ENCODE data around the gene MMS19.
"Not testable (repeated sequence)": the region's sequence is repeated elsewhere in the genome, so short reads cannot be mapped to it uniquely, and the experiment has no call there.

MMS19 gene

GRCh38 chr10:97498076-97498840, at the start of gene MMS19:
MMS19 (minus strand) TSS chr10:97498422; CDS start chr10:97498384, 38 bp downstream.
- peak; percentile 98 for DNase-seq

- no peak for DNase-seq
Observed at GRCh38 chr10:97547962-97548361, 49.7 kb upstream of the MMS19 start.

- no peak for DNase-seq
Observed at GRCh38 chr10:97547271-97547600, 49.0 kb upstream of the MMS19 start.

- no peak for DNase-seq
Observed at GRCh38 chr10:97546456-97547270, 48.4 kb upstream of the MMS19 start.

GRCh38 chr10:97543025-97543546, 44.9 kb upstream of the MMS19 start:
- DNase-seq, result peak; percentile 39

- DNase-seq, result no peak
Observed at GRCh38 chr10:97542169-97543024, 44.2 kb upstream of the MMS19 start.

GRCh38 chr10:97540669-97541500, 42.7 kb upstream of the MMS19 start:
- no peak for DNase-seq

GRCh38 chr10:97539523-97540200, 41.4 kb upstream of the MMS19 start:
- DNase-seq, result no peak

GRCh38 chr10:97538839-97539238, 40.6 kb upstream of the MMS19 start:
- DNase-seq, result no peak

GRCh38 chr10:97538411-97538810, 40.2 kb upstream of the MMS19 start:
- DNase-seq, result no peak

- no peak for DNase-seq
Observed at GRCh38 chr10:97537186-97537869, 39.1 kb upstream of the MMS19 start.

- DNase-seq, result no peak
Observed at GRCh38 chr10:97534746-97535367, 36.6 kb upstream of the MMS19 start.

- no peak for DNase-seq
Observed at GRCh38 chr10:97533888-97534287, 35.7 kb upstream of the MMS19 start.

GRCh38 chr10:97532935-97533671, 34.9 kb upstream of the MMS19 start:
- DNase-seq, result no peak

- DNase-seq, result no peak
Observed at GRCh38 chr10:97531401-97531986, 33.3 kb upstream of the MMS19 start.

GRCh38 chr10:97529685-97530465, 31.7 kb upstream of the MMS19 start:
- DNase-seq, result no peak

GRCh38 chr10:97528876-97529275, 30.7 kb upstream of the MMS19 start:
- not testable (repeated sequence) for DNase-seq

GRCh38 chr10:97525683-97526110, 27.5 kb upstream of the MMS19 start:
- no peak for DNase-seq

All from KG1 (cell line).